Measurements from ENCODE around the gene CPTP.
A peak's percentile ranks its signal among the peaks of the same experiment; 100 is the strongest.

Gene CPTP

GRCh38 chr1:1322418-1322817 is 2.2 kb upstream of the CPTP start:
- no peak for TF ChIP-seq CTCF (IDR thresholded peaks at IDR 0.05; ENCODE audit: low read depth, low read length, missing control alignments)
- no peak for DNase-seq (ENCODE audit: low read depth)
- no peak overlapping the region for H3K4me3 ChIP-seq (ENCODE audit: low read depth, low read length)

GRCh38 chr1:1322952-1323351 is 1.6 kb upstream of the CPTP start:
- DNase-seq (ENCODE audit: low read depth), result no peak
- no peak for TF ChIP-seq CTCF (IDR thresholded peaks at IDR 0.05; ENCODE audit: low read depth, low read length, missing control alignments)
- peak overlapping the region; percentile 43; the same call in 1 of the 2 replicates for H3K4me3 ChIP-seq (ENCODE audit: low read depth, low read length)

GRCh38 chr1:1324084-1324523 is 498 bp upstream of the CPTP start:
- no peak for TF ChIP-seq CTCF (IDR thresholded peaks at IDR 0.05; ENCODE audit: low read depth, low read length, missing control alignments)
- H3K4me3 ChIP-seq (ENCODE audit: low read depth, low read length), result peak overlapping the region; percentile 97
- DNase-seq (ENCODE audit: low read depth), result no peak

- H3K4me3 ChIP-seq (ENCODE audit: low read depth, low read length), result peak overlapping the region; percentile 85
- no peak for DNase-seq (ENCODE audit: low read depth)
- TF ChIP-seq CTCF (IDR thresholded peaks at IDR 0.05; ENCODE audit: low read depth, low read length, missing control alignments), result no peak
Measured at GRCh38 chr1:1325288-1326074, 879 bp downstream of the CPTP start.

- DNase-seq (ENCODE audit: low read depth), result no peak
- H3K4me3 ChIP-seq (ENCODE audit: low read depth, low read length), result peak overlapping the region; percentile 85
- TF ChIP-seq CTCF (IDR thresholded peaks at IDR 0.05; ENCODE audit: low read depth, low read length, missing control alignments), result no peak
Measured at GRCh38 chr1:1326075-1326605, 1.5 kb downstream of the CPTP start.

- no peak overlapping the region for H3K4me3 ChIP-seq (ENCODE audit: low read depth, low read length)
- no peak for TF ChIP-seq CTCF (IDR thresholded peaks at IDR 0.05; ENCODE audit: low read depth, low read length, missing control alignments)
Measured at GRCh38 chr1:1327291-1327690, 2.7 kb downstream of the CPTP start.

GRCh38 chr1:1328254-1328653 is 3.7 kb downstream of the CPTP start:
- H3K4me3 ChIP-seq (ENCODE audit: low read depth, low read length), result no peak overlapping the region
- TF ChIP-seq CTCF (IDR thresholded peaks at IDR 0.05; ENCODE audit: low read depth, low read length, missing control alignments), result no peak
- no peak for DNase-seq (ENCODE audit: low read depth)

More at GRCh38 chr1:1327291-1327690, 2.7 kb downstream of the CPTP start:
- no peak for DNase-seq (ENCODE audit: low read depth)
